SU-DHL-6 (cell line): ENCODE results near the gene HAP1.
A peak's percentile ranks its signal among the peaks of the same experiment; 100 is the strongest.

Experiments
- H2AFZ ChIP-seq: fragments of 200-600 bp; sonication (generic); 2 replicates; pipeline ENCODE4 v1.6.1; 2014; ENCODE audit warnings: low read depth, mild to moderate bottlenecking, moderate library complexity, mixed read lengths, antibody characterized with exemption, low read length; ENCODE audit not compliant: severe bottlenecking
- H3F3A ChIP-seq: fragments of 200-600 bp; shearing (Covaris generic); 2 replicates; pipeline ENCODE4 v1.6.0; 2016; ENCODE audit warnings: antibody characterized with exemption, mild to moderate bottlenecking; ENCODE audit not compliant: insufficient read depth
- H3K27ac ChIP-seq: fragments of 200-600 bp; sonication (generic); 2 replicates; pipeline ENCODE4 v1.5.1; 2016; ENCODE audit warnings: low read depth, mild to moderate bottlenecking, low read length, moderate library complexity, mixed read lengths
- H3K27me3 ChIP-seq: fragments of 200-600 bp; sonication (generic), shearing (Covaris generic); 2 replicates; pipeline ENCODE4 v1.6.0; 2014; ENCODE audit warnings: mild to moderate bottlenecking, low read length
- H3K36me3 ChIP-seq: fragments of 200-600 bp; sonication (generic); 2 replicates; pipeline ENCODE4 v1.6.1; 2014; ENCODE audit warnings: mild to moderate bottlenecking, low read length, mixed read lengths
- H3K4me2 ChIP-seq: fragments of 300-600, 200-600 bp; shearing (Covaris generic), sonication (generic); 2 replicates; pipeline ENCODE4 v1.6.0; 2014; ENCODE audit warnings: low read length, low read depth, mild to moderate bottlenecking; ENCODE audit not compliant: poor library complexity, severe bottlenecking
- H3K4me3 ChIP-seq: fragments of 200-600 bp; sonication (generic); 2 replicates; pipeline ENCODE4 v1.5.1; 2014; ENCODE audit warnings: antibody characterized with exemption, low read length, mild to moderate bottlenecking, mixed read lengths; ENCODE audit not compliant: insufficient read depth, poor library complexity, severe bottlenecking
- H3K79me2 ChIP-seq: fragments of 200-600 bp; sonication (generic); 2 replicates; pipeline ENCODE4 v1.6.1; 2014; ENCODE audit warnings: mild to moderate bottlenecking, low read length, moderate library complexity; ENCODE audit not compliant: insufficient read depth
- H3K9ac ChIP-seq: fragments of 200-600 bp; sonication (generic); 2 replicates; pipeline ENCODE4 v1.7.0; 2014; ENCODE audit warnings: mild to moderate bottlenecking, low read length
- H3K9me2 ChIP-seq: fragments of 200-600 bp; sonication (generic); replicated peaks from 2 replicates; pipeline ENCODE4 v1.6.1; 2014; ENCODE audit warnings: low read length; ENCODE audit not compliant: insufficient read depth
- H3K9me3 ChIP-seq: fragments of 200-600 bp; sonication (generic); 2 replicates; pipeline ENCODE4 v1.6.1; 2014; ENCODE audit warnings: low read length, mixed read lengths; ENCODE audit not compliant: insufficient read depth
- H4K20me1 ChIP-seq: fragments of 200-600 bp; sonication (generic); 2 replicates; pipeline ENCODE4 v1.6.1; 2014; ENCODE audit warnings: low read depth, mild to moderate bottlenecking, antibody characterized with exemption, low read length, moderate library complexity, mixed read lengths
- CTCF ChIP-seq: fragments of 200-600 bp; sonication (generic); IDR thresholded peaks from one replicate; pipeline ENCODE4 v1.5.1; 2017; ENCODE audit warnings: antibody characterized with exemption, mild to moderate bottlenecking, low read length, moderate library complexity; ENCODE audit not compliant: insufficient read depth, poor library complexity, severe bottlenecking
- EZH2phosphoT487 ChIP-seq: fragments of 200-600 bp; sonication (generic), shearing (Covaris generic); conservative IDR thresholded peaks from 2 replicates; pipeline ENCODE4 v1.6.1; 2018; ENCODE audit warnings: mild to moderate bottlenecking, antibody characterized with exemption, low read length, moderate library complexity, mixed read lengths

The HAP1 gene

GRCh38 chr17:41691031-41691777, 43.2 kb downstream of the HAP1 start:
- Histone ChIP-seq H4K20me1 (peaks cover 20% of the 10 kb centered on the region), H3F3A (peaks cover 61% of the 10 kb centered on the region), H3K4me3 (no peak overlapping the region)

DNA sequence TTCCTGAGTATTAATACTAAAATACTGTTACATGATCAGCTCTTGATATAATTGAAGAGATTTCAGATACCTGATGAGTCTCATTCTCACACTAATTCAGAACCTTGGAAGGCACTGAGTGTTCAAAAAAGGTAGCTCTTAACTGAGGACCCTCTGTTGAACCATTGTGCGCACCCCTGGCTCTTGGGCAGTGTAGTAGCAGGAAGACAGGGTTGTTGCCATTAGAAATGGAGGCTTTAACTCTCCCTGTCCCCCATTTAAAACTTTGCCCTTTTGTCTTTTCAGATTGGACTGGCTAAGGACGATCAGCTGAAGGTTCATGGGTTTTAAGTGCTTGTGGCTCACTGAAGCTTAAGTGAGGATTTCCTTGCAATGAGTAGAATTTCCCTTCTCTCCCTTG, 43.9 kb downstream of the HAP1 start:
- Histone ChIP-seq H2AFZ (no peak overlapping the region), H3K36me3 (peaks cover 33% of the 10 kb centered on the region), H3K9me3 (no peaks in the 10 kb centered on the region), H3K4me3 (no peak overlapping the region), H3K4me2 (peak overlapping the region; percentile 68), H4K20me1 (peaks cover 20% of the 10 kb centered on the region), H3F3A (peaks cover 61% of the 10 kb centered on the region), H3K9me2 (no peaks in the 10 kb centered on the region), H3K79me2 (peaks cover 17% of the 10 kb centered on the region), H3K27ac (peak overlapping the region; percentile 82; the same call in 1 of the 2 replicates), H3K27me3 (no peaks in the 10 kb centered on the region), H3K9ac (no peak overlapping the region)
- TF ChIP-seq CTCF (no peak), EZH2phosphoT487 (no peak)

More at GRCh38 chr17:41691031-41691777, 43.2 kb downstream of the HAP1 start:
- Histone ChIP-seq H3K79me2 (peaks cover 17% of the 10 kb centered on the region), H3K9me2 (no peaks in the 10 kb centered on the region), H3K9me3 (no peaks in the 10 kb centered on the region), H3K36me3 (peaks cover 33% of the 10 kb centered on the region), H2AFZ (no peak overlapping the region), H3K9ac (no peak overlapping the region), H3K27ac (no peak overlapping the region), H3K4me2 (no peak overlapping the region), H3K27me3 (no peaks in the 10 kb centered on the region)
- TF ChIP-seq EZH2phosphoT487: no peak
- no peak for TF ChIP-seq CTCF

DNA sequence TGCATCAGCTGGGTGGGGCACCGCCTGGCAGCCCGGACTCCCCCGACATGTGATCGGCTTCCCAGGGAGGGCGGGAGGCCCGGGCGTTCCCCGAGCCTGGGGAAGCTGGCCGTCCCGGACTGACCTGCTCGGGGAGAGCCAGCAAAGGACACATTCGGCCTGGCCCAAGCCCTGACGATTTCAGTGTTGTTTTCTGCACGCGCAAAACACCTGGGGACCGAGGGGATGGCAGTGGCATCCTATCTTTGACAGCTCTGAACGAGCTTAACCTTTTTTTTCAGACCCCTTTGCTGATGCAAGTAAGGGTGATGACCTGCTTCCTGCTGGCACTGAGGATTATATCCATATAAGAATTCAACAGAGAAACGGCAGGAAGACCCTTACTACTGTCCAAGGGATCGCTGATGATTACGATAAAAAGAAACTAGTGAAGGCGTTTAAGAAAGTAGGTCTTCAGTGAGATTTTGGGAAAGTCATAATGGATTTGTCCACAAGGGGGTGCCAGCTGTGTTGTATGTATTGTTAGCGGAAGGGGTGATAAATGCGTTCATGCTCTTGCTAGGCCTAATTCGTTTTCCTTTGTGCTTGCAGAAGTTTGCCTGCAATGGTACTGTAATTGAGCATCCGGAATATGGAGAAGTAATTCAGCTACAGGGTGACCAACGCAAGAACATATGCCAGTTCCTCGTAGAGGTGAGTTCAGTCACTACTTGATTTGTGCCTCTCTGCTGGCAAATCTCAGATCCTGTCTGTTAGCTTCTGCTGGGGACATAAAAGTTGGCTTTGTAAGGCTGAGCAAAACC, 44.7 kb downstream of the HAP1 start:
- TF ChIP-seq EZH2phosphoT487 (no peak), CTCF (peak; percentile 79)
- H3K27ac ChIP-seq: peak overlapping the region; percentile 82
- H4K20me1 ChIP-seq: peaks cover 20% of the 10 kb centered on the region
- H3K9me3 ChIP-seq: no peaks in the 10 kb centered on the region
- H3K4me2 ChIP-seq: peak overlapping the region; percentile 68
- H3K9me2 ChIP-seq: no peaks in the 10 kb centered on the region
- H3K79me2 ChIP-seq: peaks cover 17% of the 10 kb centered on the region
- peaks cover 53% of the 10 kb centered on the region for H3F3A ChIP-seq
- peak overlapping the region; percentile 98 for H3K4me3 ChIP-seq
- peak overlapping the region; percentile 93 for H3K9ac ChIP-seq
- no peak overlapping the region for H2AFZ ChIP-seq
- H3K27me3 ChIP-seq: no peaks in the 10 kb centered on the region
- peaks cover 33% of the 10 kb centered on the region for H3K36me3 ChIP-seq
